Thyroid gland (tissue), 4 donors: ENCODE data around the gene BGLAP. TPM values are rescaled to one million over a fixed set of nuclear protein-coding genes. Genes with fewer than 3 reads are reported as not detected.

Experiments used
- DNase-seq, 2 donors: peaks; one replicate each; pipeline ENCODE4 v3.0.0-alpha.2; 2019
- H3K27ac ChIP-seq, 3 donors: fragments of 200-600 bp; sonication (generic); 1 replicate in 2 of 3; 2 replicates in 1 of 3; pipeline ENCODE4 v1.5.1; 2016 to 2019; ENCODE audit warnings: mild to moderate bottlenecking in 1 of 3, moderate library complexity in 1 of 3
- H3K27me3 ChIP-seq: fragments of 200-600 bp; sonication (generic); one replicate; pipeline ENCODE4 v1.5.1; 2019
- H3K36me3 ChIP-seq, 2 donors: fragments of 200-600 bp; sonication (generic); one replicate each; pipeline ENCODE4 v1.5.1; 2016 to 2019
- H3K4me1 ChIP-seq, 2 donors: fragments of 200-600 bp; sonication (generic); one replicate each; pipeline ENCODE4 v1.5.1; 2017 to 2019
- H3K4me3 ChIP-seq, 3 donors: fragments of 200-600 bp; sonication (generic); replicated peaks in 1 of 3; 1 replicate in 2 of 3; 2 replicates in 1 of 3; pipeline ENCODE4 v1.5.1; 2016; ENCODE audit warnings: mild to moderate bottlenecking in 1 of 3
- H3K9me3 ChIP-seq: fragments of 200-600 bp; sonication (generic); one replicate; pipeline ENCODE4 v1.5.1; 2017
- CTCF ChIP-seq, 6 experiments: fragments of 200-600 bp in 3 of 6; fragments of 450-650 bp in 3 of 6; sonication (generic) in 3 of 6; IDR thresholded peaks; one replicate each; pipeline ENCODE4 v1.5.1; 2016 to 2019; ENCODE audit warnings: antibody characterized with exemption in 6 of 6, mild to moderate bottlenecking in 2 of 6, inconsistent platforms in 1 of 6, moderate library complexity in 1 of 6
- POLR2A ChIP-seq, 2 donors: fragments of 450-650 bp; IDR thresholded peaks; one replicate each; pipeline ENCODE4 v1.6.1; 2017; ENCODE audit warnings: antibody characterized with exemption in 2 of 2, mild to moderate bottlenecking in 2 of 2, moderate library complexity in 1 of 2
- WGBS, 2 donors: methylation state at CpG; one replicate each; pipeline ENCODE4 v1.1.5; 2017; 5-methylcytosine and 5-hydroxymethylcytosine counted together
- intact Hi-C: fragments of 100-400 bp; cut with DNase I; formaldehyde crosslinking; loops from one replicate; pipeline ENCODE4 v1.15.1; 2023
- total RNA-seq, 4 donors: library from RNA; depleted of rRNA; stranded (reverse); fragments of >200 nt; gene quantifications; one replicate each; pipeline ENCODE4 v1.2.3, GENCODE V29; 2016

BGLAP gene
- total RNA-seq, 4 donors from 2014 or later = 1.0 to 4.4 (median 1.3) TPM; not detected in 1

DNA sequence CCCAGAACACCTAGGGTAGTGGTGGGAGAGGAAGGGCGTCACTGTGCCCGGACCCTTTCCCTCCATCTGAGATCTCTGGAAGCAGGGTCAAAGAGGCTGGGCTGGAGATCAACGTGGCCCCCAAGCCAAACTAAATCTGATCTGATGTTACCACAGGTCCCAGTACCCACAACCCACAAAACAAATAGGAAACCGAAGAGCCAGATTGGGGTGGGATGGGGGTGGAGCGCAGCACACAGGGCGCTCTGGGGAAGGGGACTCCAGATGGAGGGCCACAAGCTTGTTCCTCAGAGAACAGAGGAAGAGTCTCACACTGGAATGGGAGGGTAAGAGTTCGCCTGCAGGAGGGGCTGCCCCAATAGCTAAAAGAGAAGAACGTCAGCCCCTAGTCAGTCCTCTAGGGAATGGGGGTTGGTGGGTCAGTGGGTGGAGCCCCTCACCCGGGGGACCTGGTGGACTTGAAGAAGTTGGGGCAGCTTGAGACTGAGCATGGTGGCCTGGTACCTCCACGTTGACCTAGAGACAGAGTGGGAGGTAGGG lies 4.3 kb downstream of the BGLAP start:
- no peaks in the 10 kb centered on the region for H3K9me3 ChIP-seq
- peaks cover 13 to 14% of the 10 kb centered on the region in 2 donors for H3K36me3 ChIP-seq
- no peak for TF ChIP-seq CTCF (IDR thresholded peaks at IDR 0.05)
- TF ChIP-seq POLR2A (IDR thresholded peaks at IDR 0.05) = no peak
- H3K27me3 ChIP-seq = no peaks in the 10 kb centered on the region
- 63 to 67% methylated on average over 8 to 10 of the region's 10 CpGs for WGBS, 2 donors
- no peak for DNase-seq
- no peak overlapping the region for H3K4me3 ChIP-seq
- intact Hi-C loops = no loop called here
- H3K4me1 ChIP-seq = peaks cover 5 to 27% of the 10 kb centered on the region in 2 donors
- no peak overlapping the region for H3K27ac ChIP-seq

DNA sequence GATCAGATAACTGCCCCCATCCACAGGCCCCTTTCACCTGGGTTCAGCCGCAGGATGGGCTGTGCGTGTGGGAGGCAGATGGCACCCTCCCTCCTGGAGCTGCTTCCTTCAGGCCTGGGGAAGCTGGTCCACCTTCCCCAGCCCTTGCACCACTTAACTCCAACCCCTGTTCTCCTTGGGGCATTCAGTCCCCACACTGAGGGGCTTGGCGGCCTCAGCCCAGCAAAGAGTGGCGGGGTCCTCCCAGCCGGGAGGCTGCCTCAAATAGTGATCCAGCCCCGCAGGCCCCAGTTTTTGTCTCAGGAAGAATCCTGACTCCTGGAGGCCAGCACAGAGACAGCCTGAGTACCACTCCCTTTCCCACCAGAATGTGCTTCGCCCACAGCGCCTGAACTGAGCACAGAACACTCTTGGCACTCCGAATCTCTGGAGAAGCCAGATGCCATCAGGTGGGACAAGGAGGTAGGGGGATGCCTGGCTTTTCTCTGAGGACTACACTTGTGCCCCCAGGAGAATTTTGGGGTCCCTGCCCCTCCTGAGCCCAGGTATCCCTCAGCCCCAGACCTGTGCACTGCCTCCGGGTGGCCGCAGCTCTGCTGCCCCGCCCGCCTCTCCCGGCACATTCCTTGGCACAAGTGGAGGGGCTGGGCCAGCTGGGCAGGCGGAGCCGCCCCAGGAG lies 4.9 kb downstream of the BGLAP start:
- Histone ChIP-seq H3K9me3 (no peaks in the 10 kb centered on the region), H3K27me3 (no peaks in the 10 kb centered on the region), H3K4me1 (peaks cover 5 to 27% of the 10 kb centered on the region in 2 donors), H3K27ac (no peak overlapping the region), H3K4me3 (no peak overlapping the region), H3K36me3 (peaks cover 19 to 21% of the 10 kb centered on the region in 2 donors)
- peak in 1 of 2 donors; percentile 14 for DNase-seq
- TF ChIP-seq POLR2A (IDR thresholded peaks at IDR 0.05) = no peak
- no peak for TF ChIP-seq CTCF (IDR thresholded peaks at IDR 0.05)
- WGBS, 2 donors = 56 to 68% methylated on average over 7 to 11 of the region's 16 CpGs
- intact Hi-C loops = no loop called here

- H3K27me3 ChIP-seq = no peaks in the 10 kb centered on the region
- 45 to 61% methylated on average over 11 to 12 of the region's 16 CpGs for WGBS, 2 donors
- DNase-seq = no peak
- H3K4me3 ChIP-seq = no peak within 1 kb of the TSS
- peaks cover 5 to 27% of the 10 kb centered on the region in 2 donors for H3K4me1 ChIP-seq
- intact Hi-C loops = no loop called here
- peaks cover 27 to 28% of the 10 kb centered on the region in 2 donors for H3K36me3 ChIP-seq
- H3K27ac ChIP-seq = no peak within 1 kb of the TSS
- no peaks in the 10 kb centered on the region for H3K9me3 ChIP-seq
- no peak for TF ChIP-seq POLR2A (IDR thresholded peaks at IDR 0.05)
- TF ChIP-seq CTCF (IDR thresholded peaks at IDR 0.05) = no peak
Measured at GRCh38 chr1:156247460-156248322, 5.7 kb downstream of the BGLAP start, which contains the start of gene PAQR6. TSS of gene PAQR6 (minus strand) at chr1:156248056. CDS start at chr1:156246731, 1,325 bp downstream.

DNA sequence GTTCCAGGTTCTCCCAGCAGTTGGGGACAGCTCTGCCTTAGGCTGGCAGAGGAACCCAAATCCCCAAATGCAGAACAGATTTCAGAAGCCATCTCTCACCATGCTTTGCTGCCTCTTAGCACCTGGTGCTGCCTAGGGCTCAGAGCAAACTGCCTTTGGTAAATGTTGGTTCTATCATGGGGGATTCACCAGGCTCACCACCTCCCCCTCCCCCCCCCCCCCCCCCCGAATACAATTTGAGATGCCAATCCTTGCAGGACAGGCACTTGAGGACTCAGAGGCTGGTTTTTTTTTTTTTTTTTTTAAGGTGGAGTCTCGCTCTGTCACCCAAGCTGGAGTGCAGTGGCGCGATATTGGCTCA lies 6.3 kb downstream of the BGLAP start:
- Histone ChIP-seq H3K4me3 (no peak overlapping the region), H3K27ac (no peak overlapping the region), H3K36me3 (peaks cover 33 to 34% of the 10 kb centered on the region in 2 donors), H3K4me1 (peaks cover 5 to 27% of the 10 kb centered on the region in 2 donors), H3K9me3 (no peaks in the 10 kb centered on the region), H3K27me3 (no peaks in the 10 kb centered on the region)
- WGBS, 2 donors = 56 to 77% methylated on average over 2 to 4 of the region's 4 CpGs
- TF ChIP-seq CTCF (IDR thresholded peaks at IDR 0.05) = no peak
- TF ChIP-seq POLR2A (IDR thresholded peaks at IDR 0.05) = no peak
- DNase-seq = no peak
- intact Hi-C loops = no loop called here
